HL-60 (cell line): ENCODE data around the gene CRYBA2.

Experiments
- DNase-seq, 2 experiments: peaks; one replicate each; pipeline ENCODE4 v3.0.0-alpha.2; 2010 to 2020; ENCODE audit warnings: low read depth in 1 of 2, low spot score in 1 of 2
- H3K27ac ChIP-seq: fragments of 250-450 bp; sonication (Bioruptor Pico); replicated peaks from 2 replicates; pipeline ENCODE4 v1.5.1; 2020; ENCODE audit warnings: mild to moderate bottlenecking, moderate library complexity
- H3K27me3 ChIP-seq: fragments of 250-450 bp; sonication (Bioruptor Pico); 2 replicates; pipeline ENCODE4 v1.5.1; 2021; ENCODE audit warnings: mild to moderate bottlenecking, moderate library complexity; ENCODE audit not compliant: insufficient read depth, poor library complexity, severe bottlenecking
- H3K4me3 ChIP-seq: replicated peaks from 2 replicates; pipeline ENCODE4 v1.5.1; 2011; ENCODE audit warnings: mild to moderate bottlenecking, control low read depth, low read length; ENCODE audit not compliant: insufficient read depth
- CTCF ChIP-seq: IDR thresholded peaks from one replicate; pipeline ENCODE4 v1.5.1; 2011; ENCODE audit warnings: low read length, control low read depth, inconsistent platforms; ENCODE audit not compliant: insufficient read depth
- GABPA ChIP-seq: IDR thresholded peaks from 2 replicates; pipeline ENCODE4 v1.6.1; 2012; ENCODE audit warnings: low read depth
- POLR2AphosphoS5 ChIP-seq: IDR thresholded peaks from 2 replicates; pipeline ENCODE4 v1.6.1; 2012; ENCODE audit warnings: low read depth
- REST ChIP-seq: IDR thresholded peaks from 2 replicates; pipeline ENCODE4 v1.6.1; 2012; ENCODE audit warnings: low read depth; ENCODE audit not compliant: insufficient replicate concordance
- SPI1 ChIP-seq: IDR thresholded peaks from 2 replicates; pipeline ENCODE4 v1.6.1; 2012; ENCODE audit warnings: low read depth, mild to moderate bottlenecking, borderline replicate concordance

Gene CRYBA2

GRCh38 chr2:218999021-218999880 lies 6.0 kb upstream of the CRYBA2 start:
- H3K27me3 ChIP-seq = peaks cover 79% of the 10 kb centered on the region
- no peak overlapping the region for H3K4me3 ChIP-seq
- no peak for DNase-seq
- no peak overlapping the region for H3K27ac ChIP-seq
- no peak for TF ChIP-seq CTCF
- no peak for TF ChIP-seq REST
- TF ChIP-seq POLR2AphosphoS5 = no peak
- TF ChIP-seq SPI1 = no peak
- TF ChIP-seq GABPA = no peak

GRCh38 chr2:218998414-218999002 lies 5.3 kb upstream of the CRYBA2 start:
- Histone ChIP-seq H3K27ac (no peak overlapping the region), H3K27me3 (peaks cover 79% of the 10 kb centered on the region), H3K4me3 (no peak overlapping the region)
- TF ChIP-seq GABPA (no peak), REST (no peak), SPI1 (no peak), CTCF (no peak), POLR2AphosphoS5 (no peak)
- DNase-seq = no peak

- no peak for DNase-seq
- TF ChIP-seq CTCF (no peak), POLR2AphosphoS5 (no peak), REST (no peak), GABPA (no peak), SPI1 (no peak)
- no peak overlapping the region for H3K4me3 ChIP-seq
- peaks cover 79% of the 10 kb centered on the region for H3K27me3 ChIP-seq
- H3K27ac ChIP-seq = no peak overlapping the region
These were observed 4.5 kb upstream of the CRYBA2 start for GRCh38 chr2:218997731-218998130.
